Motor neuron (in vitro differentiated cells): Measurements from ENCODE around the gene PEX26. TPM values are rescaled to one million over a fixed set of nuclear protein-coding genes. Genes with fewer than 3 reads are reported as not detected.

Experiments
- ATAC-seq, 8 experiments: fragments of 200-7000 bp; cut with Tn5 transposase; replicated peaks in 6 of 8; 2 replicates each; pipeline ENCODE4 v1.8.0; 2021; ENCODE audit warnings: mild to moderate bottlenecking in 8 of 8, moderate library complexity in 8 of 8
- H3K27ac ChIP-seq, 2 donors: fragments of 250-450 bp; sonication (Bioruptor Pico); 2 replicates each; pipeline ENCODE4 v1.9.0; 2021; ENCODE audit warnings: antibody characterized with exemption in 2 of 2, mild to moderate bottlenecking in 2 of 2, moderate library complexity in 1 of 2
- H3K4me1 ChIP-seq, 2 donors: fragments of 250-450 bp; sonication (Bioruptor Pico); replicated peaks in 1 of 2; 2 replicates each; pipeline ENCODE4 v1.6.1; 2021; ENCODE audit warnings: antibody characterized with exemption in 2 of 2, mild to moderate bottlenecking in 2 of 2, moderate library complexity in 1 of 2
- H3K4me3 ChIP-seq, 5 donors: fragments of 250-450 bp; sonication (Bioruptor Pico); 2 replicates each; pipeline ENCODE4 v1.9.0; 2021; ENCODE audit warnings: antibody characterized with exemption in 5 of 5, mild to moderate bottlenecking in 5 of 5, moderate library complexity in 4 of 5
- WGBS, 10 experiments: fragments of 450-650 bp; shearing (Covaris generic); methylation state at CpG; one replicate each; pipeline ENCODE4 v1.0.0; 2022; 5-methylcytosine and 5-hydroxymethylcytosine counted together
- in situ Hi-C, 9 experiments: fragments of 400-800 bp; cut with MboI; loops; one replicate each; pipeline ENCODE4 v1.15.0; 2021; ENCODE audit warnings: low sequenced_read_pairs in 9 of 9, low pct_unique_long_range_greater_than_20kb in 2 of 9; ENCODE audit not compliant: unreplicated experiment in 9 of 9
- total RNA-seq, 8 experiments: library from RNA; unstranded; fragments of 300-600 nt; gene quantifications; 2 replicates each; pipeline versions ENCODE4 v1.2.3 to v1.2.4, GENCODE V29; 2022

Gene PEX26
- total RNA-seq, 8 experiments from 2014 or later = 10.5 to 25.1 (median 19.4) TPM

- H3K4me1 ChIP-seq = peaks cover 8 to 9% of the 10 kb centered on the region in 2 donors
- H3K4me3 ChIP-seq = no peak overlapping the region
- WGBS, 10 experiments = 63 to 100% (median 91%) methylated on average over 1 to 3 of the region's 3 CpGs; no CpG with 5 or more reads in 2 of the 10 experiments
- in situ Hi-C loops = no loop called here
- no peak overlapping the region for H3K27ac ChIP-seq
- ATAC-seq = no peak
Observed at GRCh38 chr22:18146389-18146753, 68.6 kb downstream of the PEX26 start.

GRCh38 chr22:18147791-18148190 lies 70.0 kb downstream of the PEX26 start:
- Histone ChIP-seq H3K4me3 (no peak overlapping the region), H3K4me1 (peaks cover 8 to 9% of the 10 kb centered on the region in 2 donors), H3K27ac (no peak overlapping the region)
- in situ Hi-C loops = no loop called here
- no peak for ATAC-seq
- 80 to 100% (median 99%) methylated on average over 1 to 5 of the region's 5 CpGs; no CpG with 5 or more reads in 4 of the 10 experiments for WGBS, 10 experiments

- in situ Hi-C loops = no loop called here
- no peak overlapping the region for H3K4me3 ChIP-seq
- WGBS, 10 experiments = 84 to 100% (median 92%) methylated on average over 2 to 12 of the region's 17 CpGs; no CpG with 5 or more reads in 1 of the 10 experiments
- peaks cover 8 to 9% of the 10 kb centered on the region in 2 donors for H3K4me1 ChIP-seq
- H3K27ac ChIP-seq = no peak overlapping the region
- no peak for ATAC-seq
Observed at GRCh38 chr22:18148293-18148965, 70.6 kb downstream of the PEX26 start.

GRCh38 chr22:18152519-18152918 lies 74.7 kb downstream of the PEX26 start:
- Histone ChIP-seq H3K4me3 (no peak overlapping the region), H3K27ac (no peak overlapping the region), H3K4me1 (no peaks in the 10 kb centered on the region)
- ATAC-seq = no peak
- in situ Hi-C loops = no loop called here
- 81 to 95% (median 88%) methylated on average over 4 to 8 of the region's 8 CpGs for WGBS, 10 experiments

- Histone ChIP-seq H3K27ac (no peak overlapping the region), H3K4me3 (no peak overlapping the region), H3K4me1 (no peaks in the 10 kb centered on the region)
- in situ Hi-C loops = no loop called here
- no peak for ATAC-seq
- 71 to 100% (median 87%) methylated on average over 1 to 6 of the region's 8 CpGs; no CpG with 5 or more reads in 5 of the 10 experiments for WGBS, 10 experiments
Observed at GRCh38 chr22:18154821-18155390, 77.1 kb downstream of the PEX26 start.

Other genes starting within 250 kb of the PEX26 start
- 10 to 100 TPM; 15.2 to 46.0 (median 20.4) TPM for gene MICAL3, start 53.4 kb upstream of the PEX26 start, total RNA-seq
- 1 to 10 TPM in 6 of 8 experiments, under 1 TPM in 2; 0.54 to 2.5 (median 2.0) TPM for gene TUBA8, start 32.8 kb downstream of the PEX26 start, total RNA-seq
- gene USP18, start 72.2 kb downstream of the PEX26 start, total RNA-seq = 10 to 100 TPM in 2 of 8 experiments, 1 to 10 TPM in 3, under 1 TPM in 3; 0.33 to 18.3 (median 3.3) TPM